ENCODE measurements around the gene DGKI.

DGKI gene
- 0 to 0.46 (median 0) reads per million in 4 donors for total RNA-seq

- DNase-seq, result peak in 1 of 5 donors; percentile 11
Observed at GRCh38 chr7:137846827-137847567, at the start of gene DGKI. TSS of gene DGKI (minus strand) at chr7:137846974.

- DNase-seq, result peak in 1 of 5 donors; percentile 73
Observed at GRCh38 chr7:137895301-137896221, 48.8 kb upstream of the DGKI start.

GRCh38 chr7:137893143-137893742 is 46.5 kb upstream of the DGKI start:
- no peak for DNase-seq

GRCh38 chr7:137891016-137891655 is 44.4 kb upstream of the DGKI start:
- DNase-seq, result no peak

GRCh38 chr7:137890449-137890921 is 43.7 kb upstream of the DGKI start:
- DNase-seq, result peak in 1 of 5 donors; percentile 47

- DNase-seq, result no peak
Observed at GRCh38 chr7:137888241-137888640, 41.5 kb upstream of the DGKI start.

GRCh38 chr7:137886746-137887145 is 40.0 kb upstream of the DGKI start:
- no peak for DNase-seq

GRCh38 chr7:137886281-137886680 is 39.5 kb upstream of the DGKI start:
- DNase-seq, result no peak

GRCh38 chr7:137885678-137886077 is 38.9 kb upstream of the DGKI start:
- no peak for DNase-seq

- DNase-seq, result no peak
Observed at GRCh38 chr7:137882806-137883205, 36.0 kb upstream of the DGKI start.

- DNase-seq, result peak in 1 of 5 donors; percentile 76
Observed at GRCh38 chr7:137882261-137882668, 35.5 kb upstream of the DGKI start.

GRCh38 chr7:137881607-137882260 is 35.0 kb upstream of the DGKI start:
- no peak for DNase-seq

GRCh38 chr7:137880432-137880831 is 33.7 kb upstream of the DGKI start:
- peak in 1 of 5 donors; percentile 32 for DNase-seq

GRCh38 chr7:137879357-137880158 is 32.8 kb upstream of the DGKI start:
- peak in 1 of 5 donors; percentile 37 for DNase-seq

- no peak for DNase-seq
Observed at GRCh38 chr7:137878333-137878961, 31.7 kb upstream of the DGKI start.

- DNase-seq, result no peak
Observed at GRCh38 chr7:137877027-137877675, 30.4 kb upstream of the DGKI start.

- no peak for DNase-seq
Observed at GRCh38 chr7:137875746-137876145, 29.0 kb upstream of the DGKI start.

- no peak for DNase-seq
Observed at GRCh38 chr7:137873979-137874777, 27.4 kb upstream of the DGKI start.

GRCh38 chr7:137873524-137873923 is 26.8 kb upstream of the DGKI start:
- peak in 1 of 5 donors; percentile 42 for DNase-seq

Data from T-helper 1 cell (primary cell).